Activated CD4-positive, alpha-beta T cell treated with anti-CD3 and anti-CD28 coated beads for 24 hours (primary cell): ENCODE results near the gene FEM1C.
"Not testable (repeated sequence)": the region's sequence is repeated elsewhere in the genome, so short reads cannot be mapped to it uniquely, and the experiment has no call there.

Experiments used
- DNase-seq, 2 donors: peaks; one replicate each; pipeline ENCODE4 v3.0.0-alpha.2; 2020; ENCODE audit warnings: low read depth in 2 of 2

Gene FEM1C

DNA sequence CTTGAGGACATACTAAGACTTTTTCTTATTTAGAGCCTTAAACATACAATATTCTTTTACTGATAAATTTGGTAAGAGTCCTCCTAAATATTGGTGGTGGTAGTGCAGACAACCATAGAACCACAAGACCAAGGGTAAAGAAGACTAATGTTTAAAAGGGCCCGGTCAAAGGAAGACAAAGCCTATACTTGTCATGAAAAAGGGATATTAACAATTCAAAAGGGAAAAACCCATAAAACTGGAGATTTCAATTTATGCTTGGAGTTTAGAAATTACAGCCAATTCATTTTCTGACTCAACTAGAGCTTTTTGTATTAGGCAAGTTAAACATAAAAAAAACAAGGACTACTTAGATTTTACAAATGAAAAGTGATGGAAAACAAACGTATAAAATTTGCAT, 24.4 kb downstream of the FEM1C start:
- no peak for DNase-seq

DNA sequence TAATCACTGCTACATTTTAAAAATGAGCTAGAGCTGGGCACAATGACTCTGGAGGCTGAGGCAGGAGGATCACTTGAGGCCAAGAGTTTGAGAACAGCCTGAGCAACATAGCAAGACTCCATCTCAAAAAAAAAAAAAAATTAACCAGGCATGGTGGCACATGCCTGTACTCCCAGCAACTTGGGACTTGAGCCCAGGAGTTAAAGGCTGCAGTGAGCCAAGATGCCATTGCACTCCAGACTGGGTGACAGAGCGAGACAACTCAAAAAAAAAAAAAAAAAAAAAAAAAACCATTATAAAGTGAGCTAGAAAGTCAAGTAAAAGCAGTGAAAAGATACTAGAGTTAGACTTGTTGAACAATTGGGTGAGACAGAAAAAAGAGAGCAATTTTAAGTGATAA, 28.2 kb downstream of the FEM1C start:
- no peak for DNase-seq

DNA sequence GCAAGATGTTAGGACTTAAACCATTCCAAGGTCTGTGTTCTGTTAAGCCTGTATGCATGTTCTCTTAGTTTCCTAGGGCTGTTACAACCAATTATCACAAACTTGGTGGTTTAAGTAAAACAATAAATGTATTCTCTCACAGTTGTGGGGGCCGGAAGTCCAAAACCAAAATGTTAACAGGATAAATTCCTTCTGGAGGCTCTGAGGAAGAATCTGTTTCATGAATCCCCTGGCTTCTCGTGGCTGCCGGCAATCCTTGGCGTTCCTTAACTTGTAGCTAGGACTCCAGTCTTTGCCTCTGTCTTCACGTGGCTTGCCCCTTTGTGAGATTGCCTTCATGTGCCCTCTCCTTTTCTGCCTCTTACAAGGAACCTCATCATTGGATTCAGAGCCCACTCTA, 30.4 kb downstream of the FEM1C start:
- DNase-seq, result no peak

DNA sequence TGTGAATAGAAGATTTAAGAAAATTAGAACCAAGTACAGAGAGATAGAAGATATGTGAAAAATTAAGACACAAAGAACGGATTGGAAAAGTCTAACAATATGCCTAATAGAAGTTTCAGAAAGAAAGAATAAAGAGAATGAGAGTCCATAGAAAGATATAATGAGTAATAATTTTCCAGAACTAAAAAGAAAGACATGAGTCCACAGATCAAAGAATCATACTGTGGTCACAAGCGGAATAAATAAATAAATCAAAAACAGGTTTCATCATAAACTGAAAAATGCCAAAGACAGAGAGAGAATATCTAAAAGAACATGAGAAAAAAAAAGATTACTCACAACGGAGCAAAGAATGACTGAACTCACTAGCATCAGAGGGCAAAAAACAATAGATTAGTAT, 32.9 kb downstream of the FEM1C start:
- no peak for DNase-seq

DNA sequence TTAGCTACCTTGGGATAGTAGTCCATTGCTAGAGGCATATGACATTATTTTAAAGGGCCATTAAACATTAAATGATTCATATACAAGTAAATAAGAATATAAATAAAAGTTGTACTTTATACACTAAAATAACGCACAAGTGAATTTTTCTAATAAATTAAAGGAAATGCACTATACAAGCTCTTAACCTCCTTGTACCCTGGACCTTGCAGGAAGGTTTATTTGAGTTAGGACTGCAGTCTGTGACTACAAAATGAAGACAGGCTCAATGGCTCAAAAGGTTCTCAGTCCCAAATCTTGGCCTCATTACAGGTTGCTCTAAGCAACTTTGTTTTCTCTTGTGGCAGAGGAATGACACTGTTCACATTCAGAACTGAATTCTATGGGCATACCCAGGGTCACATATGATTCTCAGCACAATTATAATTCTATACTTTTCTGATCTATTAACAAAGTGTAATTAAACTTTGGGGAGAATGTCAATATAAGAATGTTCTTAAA, 34.4 kb downstream of the FEM1C start:
- no peak for DNase-seq

DNA sequence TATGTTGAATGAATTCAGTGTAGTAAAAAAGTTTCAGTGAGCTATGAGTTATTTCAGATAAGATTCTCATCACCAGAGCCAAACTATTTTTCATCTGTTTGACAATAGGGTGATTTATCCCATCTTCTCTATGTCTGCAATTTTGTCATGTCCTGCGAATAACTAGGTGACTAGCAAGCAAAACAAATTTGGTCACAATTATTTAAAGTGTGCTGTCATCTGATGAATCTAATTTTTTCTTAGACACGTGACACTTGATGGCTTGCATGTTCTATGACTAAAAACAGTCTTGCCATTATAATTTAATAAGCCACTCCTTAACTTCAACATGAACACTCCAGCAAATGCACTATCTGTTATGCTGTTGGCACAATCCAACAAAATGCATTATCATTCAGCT, 35.0 kb downstream of the FEM1C start:
- no peak for DNase-seq

DNA sequence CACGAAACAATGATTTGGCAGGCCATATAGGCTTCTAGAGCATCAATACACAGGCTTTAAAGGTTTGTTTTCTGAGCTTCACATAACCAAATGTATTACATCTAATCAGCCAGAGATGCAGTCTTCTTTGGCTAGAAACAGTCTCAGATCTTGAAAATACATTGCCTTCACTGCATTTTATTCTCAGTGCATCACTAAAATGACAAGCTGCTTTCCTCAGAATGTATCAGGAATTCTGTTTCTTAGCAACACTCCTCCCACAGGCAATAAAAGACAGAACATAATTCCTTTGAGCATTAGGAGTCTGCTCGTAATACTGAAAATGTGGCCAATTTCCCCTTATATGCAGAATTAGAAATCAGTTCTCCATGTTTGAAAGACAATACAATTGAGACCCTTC, 36.9 kb downstream of the FEM1C start:
- DNase-seq, result no peak

DNA sequence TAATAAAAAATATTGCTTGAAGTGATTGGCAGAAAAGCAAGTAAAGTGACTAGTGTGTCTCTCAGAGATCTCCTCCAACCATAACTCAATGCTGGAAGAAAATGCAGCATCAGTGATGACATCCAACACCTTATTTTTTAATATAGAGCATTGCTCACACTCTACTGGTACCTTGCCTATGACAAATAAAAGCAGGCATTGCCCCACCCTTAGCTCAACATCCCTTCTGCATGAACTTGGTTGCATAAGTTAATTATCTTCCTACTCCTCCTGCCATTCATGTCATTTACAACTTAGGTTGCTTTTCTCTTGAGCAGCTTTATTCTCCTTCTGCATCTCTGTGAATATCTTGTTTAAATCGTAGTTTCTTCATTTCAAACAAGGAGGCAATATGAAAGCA, 41.2 kb downstream of the FEM1C start:
- no peak for DNase-seq

DNA sequence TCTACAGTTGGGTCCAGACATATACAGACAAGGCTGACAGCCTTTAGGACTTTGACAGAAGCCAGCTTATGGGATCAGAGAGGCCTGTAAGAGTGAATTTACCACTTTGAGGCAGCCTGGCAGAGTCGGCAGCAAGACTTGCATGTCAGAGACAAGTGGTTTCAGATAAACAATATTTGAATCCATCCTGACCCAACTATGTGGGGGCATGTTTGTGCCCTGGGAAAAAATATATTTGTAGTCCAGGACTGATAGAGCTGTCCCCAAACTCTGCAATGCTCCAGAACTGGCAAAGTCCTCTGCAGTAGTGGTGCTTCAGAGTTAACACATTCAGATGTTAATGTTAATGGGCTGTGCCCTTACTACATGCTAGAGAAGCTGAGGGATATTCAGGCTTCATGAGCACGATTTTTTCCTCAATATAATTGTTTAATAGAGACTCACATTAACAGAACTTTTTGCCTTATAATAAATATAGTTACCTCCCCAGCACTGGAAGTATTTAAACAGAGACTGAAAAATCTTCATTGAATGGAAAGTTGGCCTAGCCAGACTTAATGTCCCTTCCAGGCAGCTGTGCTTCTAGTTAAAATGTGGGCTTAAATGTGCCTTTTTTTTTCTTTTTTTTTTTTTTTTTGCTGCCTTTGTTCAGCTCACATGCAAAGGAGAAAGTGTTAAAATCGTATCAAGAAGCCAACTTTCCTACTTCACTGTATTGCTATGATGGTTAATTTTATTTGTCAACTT, 42.9 kb downstream of the FEM1C start:
- no peak for DNase-seq

DNA sequence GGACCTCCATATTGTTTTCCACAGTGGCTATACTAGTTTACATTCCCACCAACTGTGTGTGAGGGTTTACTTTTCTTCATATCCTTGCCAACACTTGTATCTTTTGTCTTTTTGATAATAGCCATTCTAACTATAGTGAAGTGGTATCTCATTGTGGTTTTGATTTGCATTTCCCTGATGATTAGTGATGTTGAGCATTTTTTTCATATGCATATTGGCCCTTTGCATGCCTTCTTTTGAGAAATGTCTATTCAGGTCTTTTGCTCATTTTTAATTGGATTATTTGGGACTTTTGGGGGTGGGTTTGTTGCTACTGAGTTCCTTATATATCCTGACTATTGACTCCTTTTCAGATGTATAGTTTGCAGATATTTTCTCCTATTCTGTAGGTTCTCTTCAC, 44.4 kb downstream of the FEM1C start:
- DNase-seq, result no peak

DNA sequence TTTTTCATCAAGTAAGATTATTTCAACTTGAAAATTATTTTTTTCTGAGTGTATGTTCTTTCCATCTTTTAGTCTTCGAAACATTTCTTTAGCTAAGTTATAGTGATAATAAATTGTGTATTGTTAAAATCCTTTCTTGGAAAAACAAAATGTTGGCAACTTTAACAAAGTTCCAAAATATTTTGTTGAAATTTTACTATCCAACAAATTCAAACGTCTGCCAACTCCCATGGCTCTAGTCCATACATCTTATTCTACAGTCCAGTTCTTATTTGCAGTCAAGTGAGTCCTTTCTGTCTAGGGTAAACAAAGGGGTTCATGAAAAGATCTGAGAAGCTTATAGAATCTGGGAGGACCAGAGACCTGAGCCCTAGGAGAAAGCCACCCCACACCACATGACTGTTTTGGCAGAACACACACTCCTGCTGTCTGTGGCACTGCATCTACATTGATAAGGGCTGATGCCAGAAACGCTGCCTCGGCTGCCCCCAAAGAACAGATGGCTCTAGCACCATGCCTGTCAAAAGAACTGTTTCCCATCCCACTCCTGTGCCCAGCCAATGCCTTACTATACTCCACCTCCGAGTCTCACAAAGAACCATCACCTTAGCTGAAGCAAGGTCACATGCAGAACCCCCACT, 47.5 kb downstream of the FEM1C start:
- DNase-seq, result no peak

DNA sequence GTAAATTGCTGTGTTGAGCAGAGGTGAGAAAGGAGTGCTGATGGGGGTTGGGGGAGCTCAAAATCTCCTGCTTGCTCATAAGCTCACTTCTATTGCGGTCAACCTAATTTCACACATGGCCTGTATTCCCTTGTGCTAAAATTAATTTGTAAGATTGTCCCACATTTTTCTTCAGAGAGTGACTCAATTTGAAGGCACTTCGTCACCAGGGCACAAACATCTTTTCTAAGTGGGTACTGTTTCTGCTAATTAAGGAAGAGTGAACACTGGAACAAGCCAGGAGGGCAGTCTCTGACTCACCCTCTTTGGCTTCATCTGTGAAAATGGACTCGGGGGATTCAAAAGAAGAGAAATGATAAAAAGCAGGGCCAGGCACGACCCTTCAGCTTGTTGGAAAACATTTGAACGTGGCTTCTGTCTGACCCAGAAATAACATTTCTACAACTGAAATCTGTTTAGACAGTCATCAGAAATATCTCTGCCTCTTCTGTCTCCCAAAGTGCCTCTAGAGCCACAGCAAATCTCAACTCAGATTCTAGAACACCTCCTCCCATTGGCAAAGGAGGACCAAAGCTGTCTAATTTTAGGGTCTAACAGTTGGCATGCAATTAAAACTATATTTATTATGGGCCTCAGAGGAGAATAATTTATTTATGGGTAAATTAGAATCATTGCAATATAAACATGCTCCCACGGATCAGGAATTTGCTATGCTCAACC, 49.8 kb downstream of the FEM1C start:
- no peak for DNase-seq

DNA sequence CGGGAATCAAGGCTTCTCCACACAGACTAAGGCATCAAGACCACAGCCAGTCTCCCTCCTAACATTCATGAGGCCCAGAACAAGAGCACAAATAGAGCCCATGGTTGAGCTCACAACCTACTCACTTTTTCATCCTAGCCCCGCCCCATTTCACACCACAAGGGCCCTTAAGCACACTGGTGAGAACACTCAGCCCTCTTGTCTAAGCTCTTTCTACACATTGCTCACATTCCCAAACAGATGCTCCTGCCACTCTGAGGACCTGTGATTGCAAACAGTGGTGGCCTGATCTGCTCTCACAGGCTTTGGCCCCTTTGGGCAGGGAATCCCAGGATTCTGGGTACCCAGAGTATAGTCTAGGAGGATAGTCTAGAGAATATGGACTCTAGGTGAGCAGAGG, 54.0 kb downstream of the FEM1C start:
- DNase-seq, result no peak

DNA sequence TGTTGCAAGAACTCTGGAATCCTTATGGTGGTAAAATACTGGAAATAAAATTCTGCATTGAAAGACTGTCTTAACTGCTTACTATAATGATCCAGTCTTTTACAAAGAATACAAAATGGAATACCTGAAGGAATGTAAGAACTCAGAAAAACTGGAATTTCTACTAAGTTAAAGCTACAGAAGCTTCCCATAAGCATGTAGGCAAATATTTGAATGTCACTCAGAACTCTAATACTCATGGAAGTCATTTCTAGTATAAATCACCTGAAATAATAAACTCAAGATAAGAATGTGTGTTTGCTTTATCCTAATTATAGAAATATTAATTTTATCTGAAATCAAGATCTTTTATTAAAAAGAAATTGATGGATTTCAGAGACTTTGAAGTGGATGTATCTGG, 54.8 kb downstream of the FEM1C start:
- no peak for DNase-seq

DNA sequence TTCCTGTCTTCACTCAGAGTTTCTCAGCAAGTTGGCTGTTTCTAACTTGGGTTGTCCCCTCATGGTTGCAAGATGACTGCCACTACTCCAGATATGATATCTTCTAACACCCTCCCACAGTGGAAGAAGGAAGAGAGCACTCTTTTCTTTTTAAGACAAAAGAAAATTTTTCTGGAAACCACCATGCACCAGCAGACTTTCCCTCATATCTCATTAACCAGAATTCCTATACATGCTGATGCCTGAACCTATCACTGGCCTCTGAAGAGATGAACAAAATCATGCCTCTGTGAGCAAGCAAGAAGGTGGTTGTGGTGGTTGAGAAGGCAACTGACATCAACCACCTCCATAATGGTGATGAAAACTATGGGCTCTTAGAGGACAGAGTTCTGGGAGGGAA, 56.8 kb downstream of the FEM1C start:
- DNase-seq, result no peak

DNA sequence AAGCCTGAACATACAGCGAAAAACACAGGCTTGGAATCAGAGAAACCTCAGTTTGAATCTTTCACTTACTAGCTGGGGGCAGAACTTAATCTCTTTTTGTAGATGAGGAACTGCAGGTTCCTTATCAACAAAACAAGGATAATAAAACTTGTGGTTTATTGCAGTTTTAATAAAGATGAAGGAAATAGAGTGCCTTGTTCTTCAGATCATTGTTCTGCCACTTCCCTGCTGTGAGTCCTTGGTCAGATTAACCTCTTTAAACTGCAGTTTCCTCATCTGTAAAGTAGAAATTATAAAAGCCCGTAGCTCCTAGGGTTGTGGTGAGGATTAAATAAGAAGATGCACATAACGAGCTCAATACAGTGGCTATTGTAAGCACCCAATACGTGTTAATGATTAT, 57.4 kb downstream of the FEM1C start:
- no peak for DNase-seq

DNA sequence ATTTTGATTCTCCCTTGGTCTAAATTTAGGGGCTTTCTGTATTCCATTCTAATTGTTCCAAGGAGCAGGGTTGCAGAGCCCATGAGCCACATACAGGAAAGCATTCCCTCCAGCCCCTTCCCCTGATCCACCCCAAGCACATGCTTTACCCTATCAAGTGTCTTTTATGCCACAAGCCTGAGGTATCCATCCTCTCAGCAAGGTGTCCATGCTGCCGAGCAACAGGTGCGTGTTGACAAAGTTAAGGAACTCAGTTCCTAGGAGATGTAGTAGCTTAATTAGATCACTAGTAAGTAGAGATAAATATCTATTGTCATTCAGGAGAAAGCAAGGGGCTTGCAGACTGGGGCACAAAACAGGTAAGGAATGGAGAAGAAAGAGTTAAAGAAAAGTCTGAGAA, 57.8 kb downstream of the FEM1C start:
- DNase-seq, result no peak

DNA sequence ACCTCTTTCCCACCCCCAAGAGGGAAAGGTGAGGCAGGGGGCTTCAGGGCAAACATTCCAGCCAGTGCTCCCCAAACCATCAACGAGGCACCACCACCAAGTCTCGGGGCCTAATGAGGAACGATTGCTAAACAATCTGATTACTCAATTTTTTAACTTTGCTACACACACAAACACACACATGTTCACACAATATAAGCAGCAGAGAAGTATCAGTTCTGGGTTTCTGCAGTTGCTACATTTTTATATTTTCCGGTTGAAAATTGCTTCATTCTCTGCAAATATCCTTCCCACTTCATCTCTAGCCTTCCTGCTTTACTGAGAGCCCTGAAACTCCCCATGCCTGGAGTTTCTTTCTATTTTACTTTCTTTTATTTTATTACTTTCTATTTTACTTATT, 60.2 kb downstream of the FEM1C start:
- DNase-seq, result no peak

DNA sequence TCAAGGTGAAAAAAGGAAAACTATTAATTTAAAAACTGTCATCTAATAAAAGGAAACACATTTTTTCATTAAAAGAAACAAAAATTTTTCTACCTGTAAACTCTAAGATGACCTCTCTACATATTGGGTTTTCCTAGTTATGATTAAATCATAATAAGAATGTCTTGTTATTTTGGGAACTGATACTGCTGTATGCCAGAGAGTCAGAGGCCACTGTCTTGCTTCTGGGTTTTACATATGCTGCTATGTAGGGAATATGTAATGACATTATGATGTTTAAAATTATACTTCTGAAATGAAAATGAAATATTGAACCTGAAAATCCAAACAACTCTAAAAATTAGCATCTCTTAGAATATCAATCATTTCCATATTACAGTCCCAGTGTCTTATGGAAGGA, 63.7 kb downstream of the FEM1C start:
- DNase-seq, result no peak

DNA sequence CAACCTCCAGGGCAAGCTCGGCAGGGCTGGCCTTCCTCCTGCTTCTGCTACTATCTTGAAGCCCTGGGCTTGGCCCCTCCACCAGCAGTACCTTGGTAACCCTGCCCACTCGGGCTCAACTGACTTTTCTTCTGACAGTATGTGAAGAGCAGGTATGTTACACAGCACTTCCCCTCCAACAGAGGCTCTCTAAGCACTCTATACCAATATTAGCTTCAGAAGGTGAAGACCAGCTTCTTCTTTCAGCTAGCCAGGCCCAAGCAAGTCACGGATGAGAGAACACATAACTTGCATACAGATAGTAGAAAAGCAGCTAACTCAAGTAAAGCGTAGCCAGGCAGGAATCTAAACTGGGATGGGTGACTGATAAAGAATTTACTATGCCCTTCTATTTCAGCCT, 64.3 kb downstream of the FEM1C start:
- DNase-seq, result no peak

DNA sequence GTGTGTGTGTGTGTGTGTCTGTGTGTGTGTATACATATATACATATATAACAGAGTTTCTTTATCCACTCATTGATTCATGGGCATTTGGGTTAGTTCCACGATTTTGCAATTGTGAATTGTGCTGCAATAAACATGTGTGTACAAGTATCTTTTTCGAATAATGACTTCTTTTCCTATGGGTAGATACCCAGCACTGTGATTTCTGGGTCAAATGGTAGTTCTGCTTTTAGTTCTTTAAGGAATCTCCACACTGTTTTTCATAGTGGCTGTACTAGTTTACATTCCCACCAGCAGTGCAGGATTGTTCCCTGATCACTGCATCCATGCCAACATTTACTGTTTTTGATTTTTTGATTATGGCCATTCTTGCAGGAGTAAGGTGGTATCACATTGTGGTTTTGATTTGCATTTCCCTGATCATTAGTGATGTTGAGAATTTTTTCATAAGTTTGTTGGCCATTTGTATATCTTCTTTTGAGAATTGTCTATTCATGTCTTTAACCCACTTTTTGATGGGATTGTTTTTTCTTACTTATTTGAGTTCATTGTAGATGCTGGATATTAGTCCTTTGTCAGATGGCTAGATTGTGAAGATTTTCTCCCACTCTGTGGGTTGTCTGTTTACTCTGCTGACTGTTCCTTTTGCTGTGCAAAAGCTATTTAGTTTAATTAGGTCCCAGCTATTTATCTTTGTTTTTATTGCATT, 65.3 kb downstream of the FEM1C start:
- not testable (repeated sequence) for DNase-seq

DNA sequence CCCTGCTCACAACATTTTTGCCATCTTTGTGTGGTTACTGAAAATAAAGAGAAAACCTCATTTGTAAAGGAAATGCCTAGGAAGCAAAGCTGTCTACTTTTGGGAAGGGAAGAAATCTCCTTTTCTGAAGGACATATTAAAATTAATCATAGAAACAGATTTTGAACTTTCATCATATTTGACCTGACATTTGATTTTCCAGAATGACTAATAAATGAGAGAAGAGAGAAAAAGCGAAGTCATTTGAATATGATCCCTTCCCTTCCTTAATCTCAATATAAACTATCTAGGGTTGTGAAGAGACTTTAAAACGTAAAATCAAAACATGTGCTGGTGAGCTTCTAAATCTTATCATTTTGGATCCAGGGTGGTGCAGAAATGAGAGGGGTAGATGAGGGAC, 66.3 kb downstream of the FEM1C start:
- no peak for DNase-seq
